Dermis microvascular lymphatic vessel endothelial cell (primary cell): Measurements from ENCODE around the gene COL13A1. TPM values are rescaled to one million over a fixed set of nuclear protein-coding genes. Genes with fewer than 3 reads are reported as not detected.

Experiments used
- DNase-seq, 2 donors: peaks; one replicate each; pipeline versions ENCODE4 v3.0.0 to v3.0.0-alpha.2; 2010; ENCODE audit warnings: low read depth in 2 of 2
- total RNA-seq: library from RNA; depleted of rRNA; stranded (reverse); fragments of >200 nt; gene quantifications from 2 replicates; pipeline ENCODE4 v1.2.1, GENCODE V29; 2014

The COL13A1 gene
- total RNA-seq, 1 donor from 2014 or later, result 4.7 TPM

DNA sequence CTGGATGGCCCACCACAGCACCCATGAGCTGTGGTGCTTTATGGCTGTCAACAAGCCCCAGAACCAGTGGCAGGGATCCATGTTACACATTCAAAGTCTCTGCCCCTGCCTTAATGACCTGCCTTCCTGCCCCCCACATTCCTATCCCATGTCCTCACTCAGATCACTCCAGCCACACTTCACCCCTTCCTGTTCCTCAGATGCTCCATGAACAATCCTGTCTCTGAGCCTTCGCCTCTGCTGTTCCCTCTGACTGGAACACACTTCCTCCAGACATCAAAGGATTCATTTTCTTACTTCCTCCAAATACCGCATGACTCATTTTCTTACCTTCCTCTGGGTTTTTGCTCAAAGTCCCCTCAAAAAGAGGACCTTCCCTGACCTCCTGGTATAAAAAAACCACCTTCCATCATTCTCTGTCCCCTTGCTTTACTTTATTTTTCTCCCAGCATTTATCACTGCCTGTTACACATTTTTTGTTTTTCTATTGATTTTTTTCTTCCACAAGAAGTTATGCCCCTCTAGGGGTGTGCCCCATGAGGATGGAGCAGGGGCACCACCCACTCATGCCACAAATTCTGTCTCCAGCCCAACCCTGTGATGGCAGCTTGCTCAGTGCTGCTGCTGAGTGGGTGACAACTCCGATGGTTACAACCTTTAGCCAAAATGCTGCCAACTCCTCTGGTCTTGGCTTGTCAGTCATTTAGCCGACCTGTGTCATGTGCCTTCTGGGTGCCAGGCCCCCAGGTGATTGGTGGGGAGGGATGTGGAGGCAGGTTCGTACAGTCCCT is 18.2 kb downstream of the COL13A1 start:
- peak in 1 of 2 donors; percentile 68 for DNase-seq

- DNase-seq, result no peak
These were observed 19.1 kb downstream of the COL13A1 start for GRCh38 chr10:69820817-69821216.

- no peak for DNase-seq
These were observed 23.9 kb downstream of the COL13A1 start for GRCh38 chr10:69825604-69826003.

GRCh38 chr10:69826094-69826493 is 24.4 kb downstream of the COL13A1 start:
- no peak for DNase-seq

GRCh38 chr10:69826789-69827554 is 25.3 kb downstream of the COL13A1 start:
- DNase-seq, result no peak

- no peak for DNase-seq
These were observed 26.6 kb downstream of the COL13A1 start for GRCh38 chr10:69828144-69828870.

GRCh38 chr10:69829775-69830174 is 28.1 kb downstream of the COL13A1 start:
- DNase-seq, result peak in 1 of 2 donors; percentile 44

DNA sequence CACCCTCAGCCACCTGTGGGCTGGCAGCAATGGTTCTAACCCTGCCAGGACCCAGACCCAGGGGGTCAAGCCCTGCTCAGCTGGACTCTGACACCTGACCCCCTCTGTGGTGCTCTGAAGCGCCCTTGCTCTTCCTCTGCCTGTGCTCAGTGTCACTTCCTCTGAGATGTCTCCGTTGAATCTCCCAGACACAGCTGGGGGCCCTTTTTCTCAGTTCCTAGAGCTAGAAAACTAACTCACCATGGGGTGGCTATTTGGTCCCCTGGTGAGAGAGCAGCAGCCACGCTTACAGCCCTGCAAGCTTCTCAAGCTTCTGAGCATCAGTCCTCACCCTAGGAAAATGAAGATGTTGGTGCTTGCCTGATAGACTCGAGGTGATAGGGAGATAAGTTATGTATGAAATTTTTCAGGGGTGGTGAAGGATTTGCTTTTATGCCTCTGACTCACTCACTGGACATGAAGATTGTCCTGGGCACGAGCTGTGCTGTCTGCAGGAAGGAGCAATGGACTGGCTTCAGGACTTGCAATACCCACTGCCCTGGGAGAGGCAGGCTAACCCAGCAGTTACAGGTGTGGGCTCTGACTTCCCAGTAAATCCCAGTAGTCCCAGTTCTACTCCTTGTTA is 29.6 kb downstream of the COL13A1 start:
- peak in 1 of 2 donors; percentile 24 for DNase-seq

DNA sequence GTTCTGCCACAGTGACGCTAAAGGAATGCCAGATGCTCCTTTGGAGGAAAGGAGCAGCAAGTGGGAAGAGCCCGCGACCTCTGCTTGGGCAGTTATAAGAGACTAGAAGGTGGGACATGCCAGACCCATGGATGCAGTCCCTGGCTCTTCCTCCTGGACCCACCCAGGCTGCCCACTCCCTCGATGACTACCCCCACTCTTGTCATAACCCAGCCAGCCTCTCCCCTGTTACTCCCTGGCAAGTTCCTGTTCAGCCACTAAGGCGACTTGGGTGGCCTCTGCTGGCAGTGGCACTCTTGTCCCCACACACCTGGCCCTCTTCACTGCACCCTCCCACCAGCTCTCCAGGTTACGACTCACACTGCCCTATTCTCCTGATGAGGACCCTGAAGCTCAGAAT is 33.5 kb downstream of the COL13A1 start:
- DNase-seq, result no peak

DNA sequence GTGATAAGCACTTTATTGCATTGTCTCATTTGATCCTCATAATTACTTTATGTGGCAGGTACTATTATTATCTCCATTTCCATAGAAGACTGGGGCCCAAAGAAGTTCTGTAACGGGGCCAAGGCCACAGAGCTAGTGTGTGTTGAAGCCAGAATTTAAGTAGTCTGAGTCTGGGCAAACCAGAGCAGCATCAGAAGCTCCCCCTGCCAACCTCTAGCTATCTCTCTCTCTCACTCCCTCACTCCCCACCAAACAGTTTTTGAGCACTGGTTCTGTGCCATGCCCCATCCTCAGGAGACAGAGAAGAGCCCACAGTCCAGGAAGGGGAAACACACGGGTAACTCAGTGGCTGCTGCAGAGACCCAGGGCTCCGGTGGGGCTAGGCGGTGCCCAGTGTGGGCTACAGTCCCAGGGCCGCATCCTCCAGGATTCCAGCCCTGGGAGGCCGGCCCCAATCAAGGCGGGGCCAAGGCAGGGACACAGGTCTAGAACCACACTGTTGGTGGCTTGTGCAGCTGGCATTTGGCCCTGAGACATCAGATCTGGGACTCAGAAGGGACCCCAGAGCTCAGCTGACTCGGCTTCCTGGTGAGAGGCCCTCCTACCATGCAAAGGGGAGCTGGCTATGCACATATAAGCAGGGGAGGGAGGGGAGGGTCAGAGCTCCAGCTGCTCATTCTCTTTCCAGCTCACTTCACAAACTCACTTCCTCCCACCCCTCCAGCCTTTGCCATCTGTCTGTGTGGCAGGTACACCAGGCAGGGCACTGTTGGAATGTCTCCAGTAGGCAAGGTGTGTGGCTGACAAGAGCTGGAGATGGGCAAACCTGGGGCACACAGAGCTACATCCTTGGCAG is 34.4 kb downstream of the COL13A1 start:
- no peak for DNase-seq

DNA sequence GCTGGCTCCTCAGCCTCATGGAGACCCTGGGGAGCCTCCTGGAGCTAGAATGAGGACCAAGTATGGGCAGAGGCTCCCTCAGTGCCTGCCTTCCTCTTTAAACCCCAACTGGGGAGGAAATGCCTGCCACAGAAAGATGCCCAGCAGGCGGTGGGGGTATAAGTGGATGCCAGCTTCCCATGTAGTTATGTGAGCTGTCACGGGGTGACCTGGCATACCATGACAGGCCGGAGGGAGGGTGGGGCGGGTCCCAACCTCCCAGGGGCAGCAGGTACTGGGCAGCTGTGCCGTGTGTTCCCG is 35.0 kb downstream of the COL13A1 start:
- DNase-seq, result no peak

DNA sequence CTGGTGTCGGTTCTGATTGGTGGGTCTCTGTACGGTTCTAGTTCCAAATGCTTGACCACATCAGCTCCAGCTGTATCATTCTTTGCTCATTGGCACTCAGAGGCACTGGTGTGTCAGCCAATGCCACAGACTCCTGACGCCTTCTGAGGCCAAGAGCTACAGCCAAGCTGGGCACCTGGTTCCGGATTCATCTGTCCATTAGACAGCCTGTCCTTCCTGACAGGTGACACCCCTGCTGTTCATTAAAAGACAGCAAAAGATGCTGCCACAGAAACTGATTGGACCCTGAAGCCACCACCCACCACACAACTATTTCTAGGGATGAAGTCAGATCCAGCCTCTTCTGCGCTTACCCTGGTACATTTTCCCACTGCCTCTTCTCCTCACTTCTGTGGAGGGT is 35.6 kb downstream of the COL13A1 start:
- no peak for DNase-seq

DNA sequence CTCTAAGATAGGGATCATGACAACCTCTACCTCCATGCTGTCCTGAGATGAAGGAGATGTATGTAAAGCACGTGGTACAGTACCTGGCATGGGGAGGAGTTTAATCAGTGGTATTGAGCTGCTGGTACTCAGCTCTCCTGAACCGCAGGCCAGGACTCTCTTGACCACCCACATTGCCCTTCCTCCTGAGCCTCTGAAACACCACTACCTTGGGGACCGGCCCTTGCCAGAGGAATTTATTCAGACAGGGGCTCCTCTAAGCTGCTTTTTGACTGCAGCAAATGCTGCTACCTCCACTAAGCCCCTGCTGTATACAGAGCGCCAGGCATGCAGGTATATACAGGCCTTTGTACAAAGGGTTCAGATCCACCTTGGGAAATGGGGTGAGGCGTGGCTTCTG is 36.7 kb downstream of the COL13A1 start:
- no peak for DNase-seq

- peak; percentile 89 to 95 for DNase-seq
These were observed 37.1 kb downstream of the COL13A1 start for GRCh38 chr10:69838853-69839252.

DNA sequence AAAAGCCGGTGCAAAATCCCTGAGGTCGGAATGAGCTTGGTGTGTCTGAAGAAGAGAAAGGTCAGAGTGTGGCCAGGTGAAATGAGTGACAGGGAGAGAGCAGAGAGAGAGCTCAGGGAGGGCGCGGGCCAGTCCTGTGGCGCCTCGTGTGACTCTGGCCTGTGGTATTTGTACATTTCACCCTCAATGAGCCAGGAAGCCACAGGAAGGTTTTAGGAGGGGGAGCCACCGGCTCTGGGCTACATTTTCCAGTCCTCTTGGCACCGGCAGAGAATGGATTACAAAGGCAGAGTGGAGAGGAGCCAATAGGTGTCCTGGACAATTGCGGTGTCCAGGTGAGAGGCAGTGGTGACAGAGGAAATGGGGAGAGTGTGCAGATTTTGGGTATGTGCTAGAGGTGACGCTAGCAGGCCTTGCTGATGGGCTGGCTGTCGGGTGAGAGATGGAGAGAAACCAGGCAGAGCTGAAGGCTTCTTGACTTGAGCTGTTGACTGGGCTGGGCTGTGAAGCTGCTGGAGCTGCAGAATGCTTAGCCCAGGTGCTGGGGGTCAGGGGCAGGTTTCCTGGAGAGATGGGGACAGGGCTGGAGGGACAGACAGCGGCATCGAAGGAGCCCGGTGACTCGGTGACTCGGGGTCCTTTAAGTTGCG is 38.1 kb downstream of the COL13A1 start:
- peak; percentile 69 to 82 for DNase-seq

- DNase-seq, result no peak
These were observed 39.1 kb downstream of the COL13A1 start for GRCh38 chr10:69840773-69841172.

DNA sequence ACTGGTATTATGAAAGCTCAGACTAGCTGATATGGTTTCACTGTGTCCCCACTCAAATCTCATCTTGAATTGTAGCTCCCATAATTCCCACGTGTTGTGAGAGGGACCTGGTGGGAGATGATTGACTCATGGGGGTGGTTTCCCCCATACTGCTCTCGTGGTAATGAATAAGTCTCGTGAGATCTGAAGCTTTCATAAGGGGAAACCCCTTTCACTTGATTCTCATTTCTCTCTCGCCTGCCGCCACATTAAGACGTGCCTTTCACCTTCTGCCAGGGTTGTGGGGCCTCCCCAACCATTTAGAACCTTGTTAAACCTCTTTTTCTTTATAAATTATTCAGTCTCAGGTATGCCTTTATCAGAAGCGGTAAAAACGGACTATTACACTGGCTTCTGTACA is 40.3 kb downstream of the COL13A1 start:
- DNase-seq, result no peak

- DNase-seq, result no peak
These were observed 41.2 kb downstream of the COL13A1 start for GRCh38 chr10:69842882-69843281.

GRCh38 chr10:69843923-69844322 is 42.2 kb downstream of the COL13A1 start:
- no peak for DNase-seq

GRCh38 chr10:69844698-69845097 is 43.0 kb downstream of the COL13A1 start:
- DNase-seq, result no peak
